Activated T-cell treated with anti-CD3 and anti-CD28 coated beads for 24 hours (primary cell): Measurements from ENCODE around the gene CAMKV.
A peak's percentile ranks its signal among the peaks of the same experiment; 100 is the strongest.
"Not testable (repeated sequence)": the region's sequence is repeated elsewhere in the genome, so short reads cannot be mapped to it uniquely, and the experiment has no call there.

ENCODE experiments used
- DNase-seq: peaks from one replicate; pipeline ENCODE4 v3.0.0-alpha.2; 2020; ENCODE audit warnings: low read depth

CAMKV gene

DNA sequence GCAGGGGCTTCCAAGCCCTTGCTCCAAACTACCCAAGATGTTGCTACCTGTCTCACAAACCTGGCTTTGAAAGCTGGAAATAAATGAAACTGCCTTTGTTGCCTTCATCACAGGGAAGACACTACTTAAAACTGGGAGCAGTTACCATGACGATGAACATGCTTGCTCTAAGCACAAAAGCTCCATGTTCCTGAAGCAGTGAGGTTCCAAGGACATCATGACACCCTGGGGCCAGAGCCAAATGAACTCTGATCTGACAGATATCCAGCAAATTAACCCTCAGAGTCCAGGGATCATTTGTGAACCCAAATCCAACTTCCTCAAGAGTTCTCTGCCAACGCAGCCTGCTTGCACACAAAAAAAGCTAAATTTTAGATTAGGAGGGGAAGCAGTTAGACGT, 24.0 kb downstream of the CAMKV start:
- no peak for DNase-seq

DNA sequence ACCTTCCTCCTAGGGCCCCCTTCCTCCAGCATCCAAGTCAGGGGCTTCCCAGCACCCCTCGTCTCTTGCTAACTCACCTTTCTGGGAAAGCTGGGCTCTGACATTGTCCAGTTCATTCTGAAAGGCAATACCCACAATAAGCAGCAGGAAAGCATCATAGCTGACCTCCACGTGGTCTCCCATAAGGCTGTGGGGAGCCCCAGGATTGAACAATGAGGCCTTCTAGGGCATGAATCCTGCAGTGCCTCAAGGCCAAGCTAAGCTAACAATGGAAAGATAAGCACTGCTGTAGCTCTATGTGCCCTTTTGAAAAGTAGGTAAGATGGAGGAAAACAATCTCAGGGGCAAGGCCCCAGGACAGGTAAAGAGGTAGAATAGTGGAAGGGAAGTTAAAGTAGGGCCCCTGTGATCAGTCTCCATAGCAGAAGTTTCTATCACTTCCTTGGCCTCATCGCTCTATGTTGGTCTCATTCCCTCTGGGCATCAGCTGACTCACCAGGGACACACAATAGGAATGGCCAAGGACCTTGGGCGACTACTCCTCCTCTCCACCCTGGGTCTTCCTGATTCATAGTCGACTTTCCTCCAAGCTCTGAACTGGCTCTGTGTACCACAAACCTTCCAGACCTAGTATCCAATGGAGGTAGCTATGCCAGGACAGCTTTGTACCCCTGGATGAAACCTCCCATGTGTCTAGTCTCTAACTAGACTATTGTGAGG, 25.1 kb downstream of the CAMKV start:
- DNase-seq, result no peak

DNA sequence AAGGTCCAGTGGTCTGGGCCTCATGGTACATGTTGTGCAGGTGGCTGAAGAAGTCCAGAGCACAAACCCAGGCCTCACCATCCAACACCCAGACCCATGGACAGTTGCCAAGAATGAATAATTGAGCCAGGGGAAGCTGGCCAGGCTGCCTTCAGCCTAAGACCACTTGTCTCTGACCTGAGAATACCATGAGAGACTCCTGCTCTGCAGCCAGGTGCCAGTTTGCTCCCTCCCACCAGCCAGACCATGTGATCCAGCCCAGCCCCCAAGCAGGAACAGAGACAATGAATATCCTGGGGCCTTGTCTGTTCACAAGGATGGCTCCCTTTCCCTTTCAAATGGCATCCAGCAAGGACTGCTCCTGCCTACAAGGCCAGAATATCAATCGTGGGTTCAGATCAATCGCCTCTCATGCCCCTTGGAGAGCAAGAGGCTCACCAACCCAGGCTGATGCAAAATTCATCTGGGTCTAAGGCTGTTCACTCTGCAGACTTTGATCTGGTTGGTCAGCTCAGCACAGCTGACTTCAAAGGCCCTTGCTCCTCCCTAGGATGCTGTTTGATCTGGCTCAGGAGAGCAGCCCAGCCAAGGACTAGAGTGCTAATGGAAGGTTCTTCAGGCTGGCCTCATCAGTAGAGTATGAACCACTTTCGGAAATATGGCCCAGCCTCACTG, 26.7 kb downstream of the CAMKV start:
- DNase-seq, result no peak

DNA sequence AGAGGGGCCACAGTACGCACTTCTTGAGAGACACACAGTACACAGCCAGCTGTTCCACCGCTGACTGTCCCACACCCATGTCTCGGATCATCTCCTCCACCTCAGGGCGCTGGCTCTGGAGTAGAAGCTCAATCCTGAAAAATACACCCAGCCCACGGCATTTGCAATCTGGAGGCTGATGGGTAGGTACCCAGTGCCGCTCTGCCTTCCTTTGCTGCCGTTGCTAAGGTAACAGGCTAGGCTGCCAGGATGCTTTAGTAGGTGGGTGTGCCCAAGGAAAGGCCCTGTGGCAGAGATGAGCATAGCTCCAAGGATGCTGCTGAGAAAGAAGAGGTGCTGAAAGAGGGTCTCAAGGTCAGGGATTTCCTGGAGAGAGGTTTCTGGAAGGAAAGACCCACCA, 27.9 kb downstream of the CAMKV start:
- DNase-seq, result no peak

DNA sequence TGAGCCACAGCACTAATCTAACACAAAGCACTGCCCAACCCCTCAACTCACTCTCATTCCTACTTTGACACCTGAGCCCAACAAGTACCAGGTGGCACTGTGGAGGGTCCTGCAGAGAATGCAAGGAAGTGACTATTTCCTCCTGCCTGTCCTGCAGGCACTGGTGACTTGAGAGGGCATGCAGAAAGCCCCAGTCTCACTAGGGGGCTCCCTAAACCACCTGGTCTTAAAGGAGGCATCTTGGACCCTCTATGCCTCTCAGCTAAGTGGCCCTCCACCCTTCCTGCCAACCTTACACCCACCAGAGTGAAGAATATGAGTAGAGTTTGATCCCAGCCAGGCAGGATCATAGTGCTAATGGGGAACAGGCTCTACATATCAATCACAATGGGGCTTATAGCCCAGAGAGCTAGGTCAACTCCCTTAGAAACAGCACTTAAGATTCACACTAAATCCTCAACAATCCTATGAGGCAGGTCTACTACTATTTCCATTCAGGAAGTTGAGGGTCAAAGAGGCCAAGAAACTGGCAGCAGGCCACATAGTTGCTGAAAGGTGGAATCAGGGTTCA, 28.5 kb downstream of the CAMKV start:
- no peak for DNase-seq

DNA sequence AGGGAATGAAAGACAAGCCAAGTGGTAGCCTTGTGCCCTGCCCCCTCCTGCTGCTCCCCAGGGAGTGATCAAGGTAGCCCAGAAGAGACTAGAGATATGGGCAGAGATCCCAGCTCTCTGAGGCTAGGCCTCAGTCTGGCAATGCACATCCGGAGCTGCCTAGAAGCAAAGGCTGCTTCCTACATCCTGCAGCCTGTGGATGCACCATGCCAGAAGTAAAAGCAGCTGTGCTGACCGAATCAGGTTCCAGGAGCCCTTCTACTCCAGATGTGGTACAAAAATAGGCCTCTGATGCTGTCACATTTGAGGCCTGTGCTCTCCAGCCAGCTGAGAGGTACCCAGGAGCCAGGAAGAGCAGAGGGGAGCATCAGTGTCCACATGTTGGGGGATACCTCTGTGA, 29.3 kb downstream of the CAMKV start:
- DNase-seq, result no peak

DNA sequence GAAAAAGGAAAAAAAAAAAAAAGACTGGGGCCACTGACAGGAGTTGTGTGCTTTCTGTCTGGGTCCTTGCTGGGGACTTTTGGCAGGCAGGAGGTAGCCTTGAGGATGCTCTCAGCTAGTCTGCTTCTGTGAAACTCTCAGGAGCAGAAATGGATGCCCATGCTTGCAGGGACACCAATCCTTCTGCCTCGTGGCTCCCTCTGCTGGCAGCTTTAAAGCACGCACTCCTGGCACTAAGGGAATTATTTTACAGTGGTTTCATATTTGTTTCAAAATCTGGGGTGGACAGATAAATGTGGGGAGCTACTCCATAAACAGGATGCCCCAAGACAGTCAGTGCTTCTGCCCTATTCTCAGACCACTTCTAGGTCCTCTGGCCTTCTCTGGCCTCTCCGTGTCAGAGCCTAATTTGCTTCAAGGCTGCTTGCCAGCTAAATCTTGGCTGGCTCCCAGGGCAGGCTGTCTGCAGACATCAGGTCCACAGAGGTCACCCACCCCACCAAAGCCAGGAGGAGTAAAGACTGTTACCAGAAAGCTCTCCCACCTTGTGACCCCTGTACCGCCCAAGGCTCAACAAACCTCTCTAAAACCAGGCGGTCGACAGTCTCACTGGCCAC, 30.4 kb downstream of the CAMKV start:
- peak; percentile 68 for DNase-seq

DNA sequence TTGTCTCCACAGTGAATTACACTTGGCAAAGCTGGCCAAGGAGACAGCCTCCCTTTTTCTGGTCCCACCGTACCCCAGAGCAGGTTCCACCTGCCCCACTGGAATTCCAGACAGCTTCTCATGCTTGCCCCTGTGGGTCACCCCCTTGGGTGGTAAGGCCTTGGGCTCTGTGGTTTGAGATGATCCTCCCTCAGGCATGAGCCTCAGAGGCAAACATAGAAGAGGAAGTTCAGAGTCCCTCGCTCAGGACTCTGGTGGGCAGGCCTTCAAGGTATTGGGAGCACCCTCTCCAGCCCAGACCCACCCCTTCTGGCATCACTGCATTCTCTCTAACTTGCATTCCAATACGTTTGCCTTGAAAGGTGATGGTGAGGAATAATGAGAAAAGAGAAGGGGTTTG, 38.4 kb downstream of the CAMKV start:
- no peak for DNase-seq

DNA sequence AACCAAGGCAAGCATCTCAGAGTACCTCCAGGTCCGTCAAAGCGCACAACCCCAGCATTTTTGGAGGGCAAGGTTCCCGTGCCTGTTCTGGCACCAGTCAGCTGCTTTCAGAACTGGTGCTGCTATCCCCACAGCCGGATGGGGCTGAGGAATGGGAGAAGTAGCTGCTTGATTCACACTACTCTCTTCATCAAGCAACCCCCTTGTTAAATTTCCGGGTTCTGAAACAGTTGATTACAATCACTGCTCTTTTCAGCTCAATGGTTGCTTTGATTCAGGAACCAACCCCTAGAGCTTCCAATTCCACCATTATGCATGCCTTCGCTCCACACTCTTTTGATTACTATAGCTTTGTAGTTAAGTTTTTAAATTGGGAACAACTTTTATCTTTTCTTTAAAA, 43.7 kb downstream of the CAMKV start:
- no peak for DNase-seq

DNA sequence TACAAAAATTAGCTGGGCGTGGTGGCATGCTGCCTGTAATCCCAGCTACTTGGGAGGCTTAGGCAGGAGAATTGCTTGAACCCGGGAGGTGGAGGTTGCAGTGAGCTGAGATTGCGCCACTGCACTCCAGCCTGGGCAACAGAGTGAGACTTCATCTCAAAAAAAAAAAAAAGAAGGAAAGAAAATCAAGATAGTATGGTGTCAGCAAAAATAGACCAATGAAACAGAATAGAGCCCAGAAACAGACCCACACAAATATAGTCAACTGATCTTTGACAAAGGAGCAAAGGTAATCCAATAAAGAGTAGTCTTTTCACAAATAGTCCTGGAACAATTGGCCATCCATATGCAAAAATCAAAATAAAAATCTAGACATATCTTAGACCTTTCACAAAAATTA, 46.6 kb downstream of the CAMKV start:
- not testable (repeated sequence) for DNase-seq

DNA sequence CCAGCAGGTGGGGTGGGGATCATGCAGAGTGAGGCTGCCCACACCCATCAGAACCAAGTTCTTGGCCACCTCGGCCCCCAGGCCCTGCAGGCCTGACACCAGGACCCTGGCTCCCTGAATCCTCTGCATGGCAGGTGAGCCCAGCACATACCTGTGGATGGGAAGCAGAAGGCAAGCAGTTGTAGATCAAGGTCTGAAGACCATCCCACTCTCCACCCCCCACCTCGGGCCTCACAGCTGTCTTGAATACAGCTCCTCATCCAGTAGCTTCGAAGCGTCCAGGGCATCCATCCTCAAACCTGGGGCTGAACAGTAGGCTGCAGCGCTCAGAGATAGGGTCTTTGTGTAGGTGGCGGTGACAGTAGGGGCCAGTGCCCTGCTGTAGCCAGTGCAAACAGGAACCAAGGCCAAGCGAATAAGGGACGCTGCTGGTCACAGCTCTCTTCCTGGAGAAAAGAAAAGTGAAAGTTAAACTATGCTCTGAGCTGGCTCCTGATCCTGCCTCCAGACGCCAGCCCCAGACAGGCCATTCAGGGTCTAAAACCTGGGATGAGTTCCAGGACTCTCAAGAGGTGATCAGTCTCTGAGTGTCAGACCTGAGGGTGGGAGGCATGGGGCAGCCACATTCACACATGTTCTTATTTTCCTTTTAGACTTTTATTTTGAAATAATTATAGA, 56.1 kb downstream of the CAMKV start, which contains the start of gene UBA7:
Gene UBA7 (minus strand): TSS at position 457 of the 678 bp plus-strand sequence. CDS start 166 bp downstream, at position 291.
- DNase-seq, result no peak

DNA sequence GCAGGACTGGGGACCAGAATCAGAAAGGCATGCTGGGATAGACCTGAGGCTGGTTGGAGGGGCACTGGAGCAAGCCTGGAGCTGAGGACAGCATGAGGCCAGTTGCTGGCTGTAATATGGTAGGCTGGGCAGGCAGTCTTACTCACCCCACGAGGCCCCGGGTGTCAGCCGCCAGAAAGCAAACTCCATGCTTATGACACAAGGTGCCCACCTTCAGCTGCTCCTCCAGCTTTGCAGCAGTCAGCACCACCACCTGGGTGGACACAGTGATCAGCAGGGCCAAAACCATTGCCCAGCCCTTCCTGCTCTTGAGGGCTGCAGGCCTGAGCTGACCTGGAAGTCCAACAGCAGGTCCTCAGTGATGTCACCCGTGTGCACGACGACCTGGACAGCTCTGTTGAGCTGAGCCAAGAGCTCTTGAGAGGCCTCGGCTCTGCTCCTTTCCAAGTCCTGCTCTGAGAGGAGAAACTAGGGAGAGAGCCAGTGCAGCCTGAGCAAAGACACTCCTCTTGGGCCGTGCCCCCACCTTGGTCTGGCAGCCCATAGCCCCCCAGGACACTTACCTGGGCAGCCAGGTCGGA, 56.7 kb downstream of the CAMKV start:
- no peak for DNase-seq
